ENCODE data around the gene IQSEC1. TPM values are rescaled to one million over a fixed set of nuclear protein-coding genes. Genes with fewer than 3 reads are reported as not detected.

The IQSEC1 gene
- total and polyA plus RNA-seq, 2 of the 8 experiments (the other 6 are each of a cell fraction or from before 2014, with no cell fraction given) = 6.8 to 28.8 TPM

GRCh38 chr3:12944413-12944812 lies 128.8 kb downstream of the IQSEC1 start (continued):
- no peak for TF ChIP-seq CTCF (IDR thresholded peaks at IDR 0.05; ENCODE audit: control extremely low read depth in 1 of 3, insufficient read depth in 1 of 3, low read depth in 1 of 3, low read length in 3 of 3)
- TF ChIP-seq, protein P1, sequence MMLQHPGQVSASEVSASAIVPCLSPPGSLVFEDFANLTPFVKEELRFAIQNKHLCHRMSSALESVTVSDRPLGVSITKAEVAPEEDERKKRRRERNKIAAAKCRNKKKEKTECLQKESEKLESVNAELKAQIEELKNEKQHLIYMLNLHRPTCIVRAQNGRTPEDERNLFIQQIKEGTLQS (IDR thresholded peaks at IDR 0.05; ENCODE audit: insufficient read depth, low read depth, low read length) = no peak
- TF ChIP-seq EGR1 (IDR thresholded peaks at IDR 0.05; ENCODE audit: borderline replicate concordance, low read depth, low read length) = no peak
- TF ChIP-seq TBP (IDR thresholded peaks at IDR 0.05; ENCODE audit: low read depth, low read length) = no peak
- TF ChIP-seq POLR2AphosphoS5 (IDR thresholded peaks at IDR 0.05; ENCODE audit: low read depth, low read length) = no peak
- no peak for TF ChIP-seq TCF12 (IDR thresholded peaks at IDR 0.05; ENCODE audit: low read depth, low read length)
- no peak for TF ChIP-seq HDAC6 (IDR thresholded peaks at IDR 0.05; ENCODE audit: low read depth, low read length)
- no peak for TF ChIP-seq JUND (IDR thresholded peaks at IDR 0.05; ENCODE audit: low read length)
